Calu3 (cell line): Measurements from ENCODE around the gene CDC14A. TPM values are rescaled to one million over a fixed set of nuclear protein-coding genes. Genes with fewer than 3 reads are reported as not detected.

ENCODE experiments used
- BruUV-seq: library from RNA; stranded (reverse); fragments of 400-500 nt; replicated peaks from 2 replicates; lab custom pipeline; 2021; lab: Mats Ljungman, UMichigan
- CTCF ChIA-PET: fragments of 300-600 bp; sonication (Branson Sonifier 250); formaldehyde crosslinking; loops from one replicate; lab custom pipeline; 2022; ENCODE audit warnings: antibody characterized with exemption; lab: Charles Lee
- DNase-seq: peaks from one replicate; pipeline ENCODE4 v3.0.0; 2022
- H3K27ac Mint-ChIP-seq: one replicate; pipeline ENCODE4 v1.8.0; 2022; ENCODE audit warnings: mixed read lengths; ENCODE audit not compliant: unreplicated experiment
- H3K27me3 Mint-ChIP-seq: one replicate; pipeline ENCODE4 v1.8.0; 2022; ENCODE audit warnings: mixed read lengths; ENCODE audit not compliant: unreplicated experiment
- H3K36me3 Mint-ChIP-seq: one replicate; pipeline ENCODE4 v1.8.0; 2022; ENCODE audit warnings: mild to moderate bottlenecking, moderate library complexity, mixed read lengths; ENCODE audit not compliant: insufficient read depth, unreplicated experiment
- H3K4me1 Mint-ChIP-seq: one replicate; pipeline ENCODE4 v1.8.0; 2022; ENCODE audit warnings: mild to moderate bottlenecking, low read depth, mixed read lengths; ENCODE audit not compliant: unreplicated experiment
- H3K4me3 Mint-ChIP-seq: one replicate; pipeline ENCODE4 v1.8.0; 2022; ENCODE audit warnings: mild to moderate bottlenecking, low read depth, moderate library complexity, mixed read lengths; ENCODE audit not compliant: unreplicated experiment
- H3K9me3 Mint-ChIP-seq: one replicate; pipeline ENCODE4 v1.8.0; 2022; ENCODE audit warnings: low read depth, mixed read lengths; ENCODE audit not compliant: unreplicated experiment
- CTCF ChIP-seq: fragments of 200-600 bp; IDR thresholded peaks from one replicate; pipeline ENCODE4 v1.8.0; 2022; ENCODE audit warnings: antibody characterized with exemption; ENCODE audit not compliant: unreplicated experiment
- intact Hi-C: fragments of 100-400 bp; cut with micrococcal nuclease; formaldehyde crosslinking; loops from one replicate; pipeline ENCODE4 v1.10.0; 2022; ENCODE audit not compliant: unreplicated experiment
- total RNA-seq: library from RNA; stranded (reverse); gene quantifications from 2 replicates; pipeline ENCODE4 v1.2.3, GENCODE V29; 2022

Gene CDC14A
- total RNA-seq, 1 experiment from 2014 or later = 8.5 TPM

GRCh38 chr1:100557606-100557953 is 205.3 kb downstream of the CDC14A start:
- no TSS peak for BruUV-seq
- Mint-ChIP-seq H3K27ac (no peak overlapping the region), H3K36me3 (no peaks in the 10 kb centered on the region), H3K4me3 (no peak overlapping the region), H3K27me3 (no peaks in the 10 kb centered on the region), H3K4me1 (no peaks in the 10 kb centered on the region), H3K9me3 (no peaks in the 10 kb centered on the region)
- intact Hi-C loops = no loop called here
- no peak for TF ChIP-seq CTCF
- CTCF ChIA-PET = no interaction called here
- no peak for DNase-seq

- H3K27ac Mint-ChIP-seq = no peak overlapping the region
- CTCF ChIA-PET = no interaction called here
- H3K4me3 Mint-ChIP-seq = no peak overlapping the region
- no peak for DNase-seq
- H3K27me3 Mint-ChIP-seq = no peaks in the 10 kb centered on the region
- BruUV-seq = no TSS peak
- no peaks in the 10 kb centered on the region for H3K4me1 Mint-ChIP-seq
- intact Hi-C loops = no loop called here
- H3K36me3 Mint-ChIP-seq = no peaks in the 10 kb centered on the region
- no peaks in the 10 kb centered on the region for H3K9me3 Mint-ChIP-seq
- TF ChIP-seq CTCF = no peak
These were observed 213.2 kb downstream of the CDC14A start for GRCh38 chr1:100565533-100565932.

- CTCF ChIA-PET = no interaction called here
- no peak for DNase-seq
- H3K4me1 Mint-ChIP-seq = no peaks in the 10 kb centered on the region
- no peak for TF ChIP-seq CTCF
- H3K4me3 Mint-ChIP-seq = no peak overlapping the region
- BruUV-seq = no TSS peak
- no peaks in the 10 kb centered on the region for H3K27me3 Mint-ChIP-seq
- intact Hi-C loops = no loop called here
- no peak overlapping the region for H3K27ac Mint-ChIP-seq
- H3K9me3 Mint-ChIP-seq = no peaks in the 10 kb centered on the region
- H3K36me3 Mint-ChIP-seq = no peaks in the 10 kb centered on the region
These were observed 213.8 kb downstream of the CDC14A start for GRCh38 chr1:100565937-100566699.

GRCh38 chr1:100567062-100567461 is 214.8 kb downstream of the CDC14A start:
- intact Hi-C loops = no loop called here
- no peak for TF ChIP-seq CTCF
- H3K27ac Mint-ChIP-seq = no peak overlapping the region
- no peaks in the 10 kb centered on the region for H3K36me3 Mint-ChIP-seq
- no TSS peak for BruUV-seq
- no peak for DNase-seq
- CTCF ChIA-PET = no interaction called here
- no peaks in the 10 kb centered on the region for H3K4me1 Mint-ChIP-seq
- no peak overlapping the region for H3K4me3 Mint-ChIP-seq
- H3K27me3 Mint-ChIP-seq = no peaks in the 10 kb centered on the region
- H3K9me3 Mint-ChIP-seq = no peaks in the 10 kb centered on the region

Other genes with a start within 250 kb of the CDC14A start
- gene SASS6, start 219.6 kb upstream of the CDC14A start, total RNA-seq = 8.2 and 8.7 TPM in 2 replicates
- 18.9 and 21.4 TPM in 2 replicates for gene TRMT13, start 219.3 kb upstream of the CDC14A start, total RNA-seq
- gene LRRC39, start 174.2 kb upstream of the CDC14A start, total RNA-seq = 0.42 and 0.88 TPM in 2 replicates
- gene DBT, start 102.7 kb upstream of the CDC14A start, total RNA-seq = 9.4 and 10.4 TPM in 2 replicates
- 21.7 and 25.7 TPM in 2 replicates for gene RTCA, start 86.3 kb upstream of the CDC14A start, total RNA-seq
- not detected in 2 replicates for gene GPR88, start 185.6 kb downstream of the CDC14A start, total RNA-seq